ENCODE results near the gene PDE4DIP.
"Not testable (repeated sequence)": the region's sequence is repeated elsewhere in the genome, so short reads cannot be mapped to it uniquely, and the experiment has no call there.

Gene PDE4DIP

DNA sequence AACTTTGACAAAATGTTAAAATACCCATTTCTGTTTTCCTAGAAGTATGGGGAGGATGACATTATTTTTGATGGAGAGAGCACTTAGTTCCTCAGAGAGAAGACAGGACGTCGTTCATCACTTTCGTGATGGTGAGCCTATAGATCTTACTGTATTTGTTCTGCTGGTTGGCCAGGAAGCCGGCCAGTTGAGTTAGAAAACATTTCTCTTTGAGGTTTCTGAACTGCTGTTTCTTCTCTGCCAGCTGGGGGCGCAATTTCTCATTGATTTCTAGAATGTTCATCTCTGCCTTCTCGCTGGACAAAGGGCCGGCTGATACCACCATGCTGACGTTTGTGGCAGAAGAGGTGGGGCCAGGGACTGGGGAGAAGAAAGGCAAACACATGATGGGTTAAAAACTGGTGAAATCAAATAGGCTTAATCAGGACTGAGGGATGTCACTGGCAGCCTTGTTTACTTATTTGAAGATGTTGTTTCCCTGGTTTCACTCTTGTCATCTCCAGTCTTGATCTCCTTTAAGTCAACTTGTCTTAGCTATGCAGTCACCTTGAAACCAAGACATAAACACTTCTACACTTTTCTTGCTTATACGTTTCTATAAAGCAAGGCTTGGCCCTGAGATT, 231.4 kb downstream of the PDE4DIP start:
- H3K27me3 ChIP-seq (ENCODE audit: insufficient read depth, low read depth, severe bottlenecking); H3K4me3 ChIP-seq (ENCODE audit: low read depth, low read length); H3K27ac ChIP-seq; H3K9me3 ChIP-seq (ENCODE audit: severe bottlenecking); DNase-seq: not testable (repeated sequence)
- H3K36me3 ChIP-seq = peaks cover 42% of the 10 kb centered on the region
